Stimulated activated CD8-positive, alpha-beta memory T cell treated with anti-CD3 and anti-CD28 coated beads, Interleukin-7, amount 100 ng/mL, for 48 hours (primary cell): ENCODE results near the gene PLA2G4A.

Experiments
- DNase-seq, 2 donors: peaks; one replicate each; pipeline ENCODE4 v3.0.0-alpha.2; 2020; ENCODE audit warnings: low read depth in 1 of 2; ENCODE audit errors: extremely low read depth in 1 of 2

The PLA2G4A gene

GRCh38 chr1:186872291-186872690 is 43.5 kb downstream of the PLA2G4A start:
- DNase-seq: no peak

GRCh38 chr1:186873687-186874086 is 44.9 kb downstream of the PLA2G4A start:
- no peak for DNase-seq

- no peak for DNase-seq
Measured at GRCh38 chr1:186875896-186876835, 47.4 kb downstream of the PLA2G4A start.

- no peak for DNase-seq
Measured at GRCh38 chr1:186878356-186878755, 49.6 kb downstream of the PLA2G4A start.

- no peak for DNase-seq
Measured at GRCh38 chr1:186880982-186881381, 52.2 kb downstream of the PLA2G4A start.

- no peak for DNase-seq
Measured at GRCh38 chr1:186882372-186883134, 53.8 kb downstream of the PLA2G4A start.

- DNase-seq: no peak
Measured at GRCh38 chr1:186884251-186884650, 55.5 kb downstream of the PLA2G4A start.

- no peak for DNase-seq
Measured at GRCh38 chr1:186887203-186887602, 58.5 kb downstream of the PLA2G4A start.

- DNase-seq: no peak
Measured at GRCh38 chr1:186888367-186888766, 59.6 kb downstream of the PLA2G4A start.

- no peak for DNase-seq
Measured at GRCh38 chr1:186892936-186893335, 64.2 kb downstream of the PLA2G4A start.

GRCh38 chr1:186894415-186894814 is 65.7 kb downstream of the PLA2G4A start:
- no peak for DNase-seq

- no peak for DNase-seq
Measured at GRCh38 chr1:186896211-186896610, 67.5 kb downstream of the PLA2G4A start.

GRCh38 chr1:186897008-186897407 is 68.3 kb downstream of the PLA2G4A start:
- DNase-seq: no peak

GRCh38 chr1:186899577-186899976 is 70.8 kb downstream of the PLA2G4A start:
- DNase-seq: no peak

GRCh38 chr1:186899977-186900376 is 71.2 kb downstream of the PLA2G4A start:
- DNase-seq: no peak

- no peak for DNase-seq
Measured at GRCh38 chr1:186900539-186901237, 71.9 kb downstream of the PLA2G4A start.

GRCh38 chr1:186901631-186902030 is 72.9 kb downstream of the PLA2G4A start:
- no peak for DNase-seq

- DNase-seq: no peak
Measured at GRCh38 chr1:186903374-186904136, 74.8 kb downstream of the PLA2G4A start.

- DNase-seq: no peak
Measured at GRCh38 chr1:186904361-186904760, 75.6 kb downstream of the PLA2G4A start.

- no peak for DNase-seq
Measured at GRCh38 chr1:186905561-186905960, 76.8 kb downstream of the PLA2G4A start.

GRCh38 chr1:186915555-186915954 is 86.8 kb downstream of the PLA2G4A start:
- no peak for DNase-seq
